HL-60/S4 treated with retinoic acid at 250 ng/mL for 4 days and 3 days (cell line): Measurements from ENCODE around the gene CCDC63.
"Not testable (repeated sequence)": the region's sequence is repeated elsewhere in the genome, so short reads cannot be mapped to it uniquely, and the experiment has no call there.

Source experiments
- in situ Hi-C: fragments of 300-500 bp; cut with MboI; formaldehyde crosslinking; loops from 2 replicates; pipeline ENCODE4 v1.7.0; 2022; ENCODE audit warnings: low sequenced_read_pairs

Gene CCDC63

DNA sequence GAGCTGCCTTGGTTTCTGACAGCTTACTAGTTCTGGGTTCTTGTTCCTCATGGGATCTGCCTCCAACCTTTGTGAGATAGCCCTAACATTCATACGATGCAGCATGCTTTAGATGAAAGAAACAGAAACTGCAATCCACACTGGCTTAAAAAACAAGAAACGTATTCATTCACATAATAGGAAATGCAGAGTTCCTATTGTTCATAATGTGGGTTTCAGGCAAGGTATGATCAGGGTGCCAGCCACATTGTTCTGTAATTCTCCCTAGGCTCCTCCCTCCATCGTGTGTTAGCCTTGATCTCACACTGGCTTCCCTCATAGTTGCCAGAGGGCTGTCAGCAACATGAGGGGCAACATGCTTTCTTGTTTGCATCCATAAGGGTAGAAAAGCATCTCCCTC, 2.7 kb upstream of the CCDC63 start:
- in situ Hi-C loops, result no loop called here

DNA sequence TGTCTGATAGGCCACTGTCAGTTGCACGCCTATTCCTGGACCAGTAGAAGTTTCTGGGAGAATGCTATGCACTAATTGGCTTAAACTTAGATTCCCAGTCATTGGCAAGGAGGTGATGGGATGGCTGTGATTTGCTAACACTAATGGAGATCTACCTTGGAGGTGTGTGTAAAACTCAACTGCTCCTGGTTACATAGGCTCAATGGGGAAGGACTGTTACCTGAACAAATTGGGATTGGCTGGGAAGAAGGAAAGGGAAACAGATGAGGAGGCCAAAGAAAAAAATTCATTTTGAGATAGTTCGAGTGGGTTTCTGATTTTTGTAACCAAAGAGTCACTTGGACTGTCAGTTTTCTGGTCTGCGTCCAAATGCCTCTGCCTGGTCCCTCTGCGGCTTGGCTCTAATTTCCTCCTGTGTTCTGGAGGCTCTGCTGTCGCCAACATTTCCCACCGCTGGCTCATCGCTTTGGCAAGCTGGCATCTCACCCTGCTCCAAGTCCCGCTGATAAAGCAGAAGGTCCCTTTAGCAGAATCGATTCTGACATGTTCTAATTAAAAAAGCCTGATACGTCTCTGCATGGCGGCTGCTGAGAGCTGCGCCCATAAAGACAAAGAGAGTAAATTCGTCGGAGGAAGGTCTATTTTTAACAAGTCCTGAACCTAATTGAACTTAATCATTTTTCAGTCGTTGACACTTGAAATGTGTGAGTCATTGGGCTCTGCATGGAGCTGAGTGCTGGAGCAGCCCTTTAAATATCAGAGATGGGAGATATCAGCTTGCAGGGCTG, 2.0 kb upstream of the CCDC63 start:
- in situ Hi-C loops, result no loop called here

DNA sequence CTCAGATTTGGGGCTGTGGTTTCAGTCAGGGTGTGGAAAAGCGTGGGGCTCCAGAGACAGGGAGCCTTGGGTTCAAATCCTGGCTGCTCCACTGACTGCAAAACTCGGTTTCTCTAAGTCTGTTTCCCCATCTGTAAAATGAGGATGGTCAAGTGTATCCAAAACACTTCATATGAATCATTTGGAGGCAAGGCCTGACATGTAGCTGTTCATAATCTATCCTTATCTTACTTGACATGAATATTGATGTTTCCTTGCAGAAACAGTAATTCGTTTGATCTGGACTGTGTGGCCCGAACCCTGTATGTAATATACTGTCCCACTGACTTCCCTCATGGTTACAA, 1.5 kb upstream of the CCDC63 start:
- in situ Hi-C loops, result no loop called here

DNA sequence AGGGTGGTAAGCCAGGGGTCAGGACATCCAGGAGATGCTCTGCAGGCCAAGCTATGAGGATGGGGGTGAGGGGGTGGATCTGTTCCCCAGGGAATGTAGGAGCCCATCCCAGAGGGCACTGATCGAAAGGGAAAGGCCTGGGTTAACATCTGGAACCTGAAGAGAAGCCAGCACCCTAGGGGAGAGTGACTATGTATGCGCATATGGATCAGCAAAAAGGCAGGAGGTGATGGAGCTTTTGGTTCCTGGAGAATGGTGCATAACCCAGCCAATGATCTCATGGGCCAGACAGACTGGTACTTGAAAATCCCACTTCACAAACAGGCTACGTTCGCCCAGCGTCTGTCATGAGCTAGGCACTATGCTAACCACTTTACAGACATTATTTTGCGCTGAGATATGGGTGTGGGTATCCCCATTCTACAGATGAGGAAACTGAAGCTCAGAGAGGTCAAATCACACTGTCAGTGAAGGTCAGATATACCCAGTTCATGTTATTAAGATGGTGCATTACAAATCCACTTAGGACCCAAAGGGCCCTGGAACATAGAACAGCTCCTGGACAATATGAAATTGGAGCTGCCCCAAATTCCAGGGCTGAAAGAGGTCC, 1.6 kb downstream of the CCDC63 start:
- in situ Hi-C loops, result no loop called here

DNA sequence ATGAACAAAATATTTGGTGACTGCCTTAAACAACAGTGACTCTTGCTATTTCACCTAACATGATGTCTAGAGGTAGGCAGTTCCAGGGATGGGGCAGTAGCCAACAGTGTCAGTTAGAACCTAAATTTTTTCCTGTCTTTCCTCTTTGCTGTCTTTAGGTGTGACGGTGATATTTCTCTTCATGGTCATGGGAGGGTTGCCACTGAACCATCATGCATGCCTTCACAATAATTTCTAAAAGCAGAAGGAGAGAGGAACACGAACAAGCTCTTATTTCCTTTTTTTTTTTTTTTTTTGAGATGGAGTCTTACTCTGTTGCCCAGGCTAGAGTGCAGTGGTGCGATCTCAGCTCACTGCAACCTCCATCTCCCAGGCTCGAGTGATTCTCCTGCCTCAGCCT, 2.4 kb downstream of the CCDC63 start:
- in situ Hi-C loops, result no loop called here

DNA sequence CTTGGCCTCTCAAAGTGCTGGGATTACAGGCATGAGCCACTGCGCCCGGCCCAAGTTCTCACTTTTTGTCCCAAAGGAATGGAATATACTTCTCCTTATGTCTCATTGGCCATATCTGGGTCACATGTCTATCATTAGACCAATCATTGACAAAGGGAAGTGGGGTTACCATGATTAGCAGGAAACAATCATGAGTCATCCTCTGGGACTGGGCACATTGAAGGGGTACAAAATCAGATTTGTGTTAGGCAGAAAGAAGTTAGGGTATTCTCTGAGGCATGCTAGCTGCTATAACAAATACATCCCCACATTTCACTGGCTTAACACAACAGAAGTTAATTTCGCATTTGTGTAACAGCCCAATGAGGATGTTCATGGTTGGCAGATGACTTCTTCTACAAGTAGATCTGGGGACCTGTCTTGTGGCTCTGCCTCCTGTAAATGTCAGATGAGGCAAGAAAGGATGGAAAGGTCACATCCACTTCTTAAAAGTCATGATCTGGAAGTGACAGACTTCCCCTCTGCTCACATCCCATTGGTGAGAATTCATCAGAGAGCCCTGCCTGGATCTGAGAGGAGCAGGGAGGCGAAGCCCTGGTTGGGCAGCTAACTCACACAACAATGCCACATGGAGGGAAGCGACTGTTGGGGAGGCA, 3.1 kb downstream of the CCDC63 start:
- in situ Hi-C loops, result no loop called here

DNA sequence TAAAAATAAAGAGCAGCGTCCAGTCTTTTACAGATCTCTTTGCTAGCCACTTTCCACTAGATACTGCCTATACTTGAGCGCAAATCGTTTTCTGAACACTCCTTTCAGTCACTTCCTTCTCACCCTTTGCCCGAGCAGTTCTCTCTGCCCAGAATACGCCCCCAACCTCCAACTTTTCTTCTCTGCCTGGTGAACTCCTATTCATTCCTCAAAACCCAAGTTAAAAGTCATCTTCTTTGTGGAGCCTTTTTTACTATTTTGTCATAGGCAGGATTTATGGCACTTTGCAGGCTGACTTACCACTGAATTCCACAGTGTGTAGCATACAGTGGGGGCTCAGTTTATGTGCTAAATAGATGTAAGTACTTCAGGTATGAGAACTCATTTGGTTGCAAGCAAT, 4.0 kb downstream of the CCDC63 start:
- in situ Hi-C loops, result no loop called here

DNA sequence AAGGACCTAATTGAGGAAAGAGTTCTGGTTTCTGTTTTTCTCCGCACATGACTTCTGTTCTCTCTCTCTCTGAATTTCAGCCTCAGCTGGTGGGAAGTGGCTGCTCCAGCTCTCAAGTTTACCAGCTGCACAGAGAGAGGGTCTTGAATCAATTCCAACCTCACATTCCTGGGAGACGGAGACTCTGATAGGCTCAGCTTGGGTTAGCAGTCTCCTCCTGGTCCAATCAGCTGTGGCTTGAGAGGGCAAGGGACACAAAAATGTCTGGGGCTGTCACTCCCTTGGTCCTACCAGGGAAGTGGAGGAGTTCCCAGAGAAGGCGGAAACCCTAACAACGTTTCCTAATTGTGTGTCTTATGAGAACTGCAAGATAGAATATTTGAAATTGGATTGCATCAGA, 7.0 kb downstream of the CCDC63 start:
- in situ Hi-C loops, result no loop called here

DNA sequence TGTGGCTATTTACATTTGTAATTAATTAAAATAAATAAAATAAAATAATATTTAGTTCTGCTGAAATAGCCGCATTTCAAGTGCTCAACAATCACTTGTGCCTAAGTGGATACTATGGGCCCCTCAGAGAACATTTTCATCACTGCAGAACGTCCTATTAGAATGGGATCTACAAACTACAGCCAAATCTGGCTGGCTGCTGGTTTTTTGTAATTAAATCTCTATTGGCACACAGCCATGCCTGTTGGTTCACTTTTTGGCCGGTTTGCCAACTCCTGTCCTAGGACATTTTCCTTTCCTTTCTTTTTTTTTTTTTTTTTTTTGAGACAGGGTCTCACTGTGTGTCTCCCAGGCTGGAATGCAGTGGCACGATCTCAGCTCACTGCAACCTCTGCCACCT, 9.8 kb downstream of the CCDC63 start:
- in situ Hi-C loops, result no loop called here

DNA sequence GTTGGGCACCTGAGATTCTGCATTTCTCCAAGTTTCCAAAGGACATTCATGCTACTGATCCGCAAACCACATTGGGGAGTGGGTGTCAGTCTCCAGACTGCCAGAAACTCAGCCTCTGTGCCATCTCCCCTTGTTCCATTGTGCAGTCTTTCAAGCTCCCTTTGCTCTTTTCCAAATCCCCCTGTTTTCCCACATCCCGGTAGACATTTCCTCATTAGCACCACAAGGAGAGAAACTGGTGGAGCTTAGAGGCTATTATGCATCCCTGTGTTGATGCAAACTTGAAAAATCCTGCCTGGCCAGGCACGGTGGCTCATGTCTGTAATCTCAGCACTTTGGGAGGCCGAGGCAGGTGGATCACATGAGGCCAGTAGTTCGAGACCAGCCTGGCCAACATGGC, 10.7 kb downstream of the CCDC63 start:
- in situ Hi-C loops, result no loop called here

DNA sequence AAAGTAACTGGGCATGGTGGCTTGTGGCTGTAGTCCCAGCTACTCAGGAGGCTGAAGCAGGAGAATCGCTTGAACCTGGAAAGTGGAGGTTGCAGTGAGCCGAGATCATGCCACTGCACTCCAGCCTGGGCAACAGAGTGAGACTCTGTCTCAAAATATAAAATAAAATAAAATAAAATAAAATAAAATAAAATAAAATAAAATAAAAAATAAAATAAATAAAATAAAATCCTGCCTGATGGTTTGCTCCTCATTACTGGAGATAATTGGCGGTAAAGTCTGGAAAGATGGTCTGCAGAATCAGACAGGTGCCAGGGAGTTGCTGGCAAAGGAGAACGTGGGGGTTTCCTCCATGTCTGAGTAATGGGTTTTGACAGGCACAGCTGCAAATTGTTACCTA, 11.2 kb downstream of the CCDC63 start:
- in situ Hi-C loops, result not testable (repeated sequence)

DNA sequence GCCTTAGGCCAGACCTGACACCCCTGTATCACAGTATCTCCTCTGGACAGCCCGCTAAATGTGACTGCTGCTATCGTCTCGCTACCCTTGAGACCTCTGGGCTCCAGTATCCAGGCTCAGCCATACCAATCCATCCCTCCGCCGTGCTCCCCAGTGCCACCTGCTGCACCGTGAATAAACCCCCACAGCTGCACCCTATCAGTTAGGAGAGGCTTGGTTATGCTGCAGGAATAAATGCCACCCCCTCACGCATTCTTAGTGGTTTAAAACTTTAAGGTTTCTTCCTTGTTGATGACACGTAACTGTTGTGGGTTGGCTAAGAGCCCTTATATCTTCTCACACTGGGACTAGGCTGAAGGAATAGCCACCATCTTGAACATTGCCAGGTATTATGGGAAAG, 12.1 kb downstream of the CCDC63 start:
- in situ Hi-C loops, result no loop called here

DNA sequence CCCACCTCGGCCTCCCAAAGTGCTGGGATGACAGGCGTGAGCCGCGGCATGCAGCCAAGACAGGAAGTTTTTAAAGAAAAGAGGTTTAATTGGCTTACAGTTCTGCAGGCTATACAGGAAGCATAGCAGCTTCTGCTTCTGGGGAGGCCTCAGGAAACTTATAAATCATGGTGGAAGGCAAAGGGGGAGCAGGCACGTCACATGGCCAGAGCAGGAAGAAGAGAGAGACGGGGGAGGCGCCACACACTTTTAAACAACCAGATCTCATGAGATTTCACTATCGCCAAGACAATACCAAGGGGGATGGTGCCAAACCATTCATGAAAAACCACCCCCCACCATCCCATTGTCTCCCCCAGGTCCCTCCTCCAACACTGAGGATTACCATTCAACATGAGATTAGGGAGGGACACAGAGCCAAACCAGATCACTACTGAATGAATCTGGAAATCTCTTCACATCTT, 14.1 kb downstream of the CCDC63 start:
- in situ Hi-C loops, result no loop called here

DNA sequence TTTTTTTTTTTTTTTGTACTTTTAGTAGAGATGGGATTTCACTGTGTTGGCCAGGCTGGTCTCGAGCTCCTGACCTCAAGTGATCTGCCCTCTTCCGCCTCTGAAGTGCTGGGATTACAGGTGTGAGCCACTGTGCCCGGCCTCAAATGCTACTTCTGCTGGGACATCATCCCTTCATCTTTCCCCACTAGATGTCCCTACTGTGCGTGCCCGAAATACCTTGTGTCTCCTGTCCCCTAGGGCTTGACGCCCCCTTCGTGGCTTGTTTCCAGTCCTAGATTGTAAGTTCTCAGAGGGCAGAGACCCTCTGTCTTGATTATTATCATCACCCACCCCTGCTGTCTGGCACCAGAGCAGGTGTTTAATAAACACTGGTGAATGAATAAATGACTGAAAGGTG, 14.9 kb downstream of the CCDC63 start:
- in situ Hi-C loops, result no loop called here

DNA sequence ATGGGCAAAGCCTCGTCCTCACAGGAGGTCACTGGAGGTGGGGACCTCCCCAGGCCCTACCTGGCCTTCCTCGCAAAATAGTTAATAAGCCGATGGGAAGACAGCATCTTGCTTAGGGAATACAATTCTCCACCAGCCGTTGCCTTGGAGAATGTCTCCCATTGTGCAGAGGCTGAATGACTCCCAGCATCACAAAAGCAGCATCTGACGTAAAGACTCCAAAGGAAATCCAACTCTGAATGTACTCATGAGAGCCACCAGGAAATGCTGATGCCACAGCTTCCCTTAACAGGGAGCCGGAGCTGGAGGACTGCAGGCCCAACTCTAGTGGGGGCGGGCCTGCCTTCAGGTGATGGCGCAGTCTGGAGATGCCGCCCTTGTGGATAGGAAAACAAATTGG, 15.5 kb downstream of the CCDC63 start:
- in situ Hi-C loops, result no loop called here

DNA sequence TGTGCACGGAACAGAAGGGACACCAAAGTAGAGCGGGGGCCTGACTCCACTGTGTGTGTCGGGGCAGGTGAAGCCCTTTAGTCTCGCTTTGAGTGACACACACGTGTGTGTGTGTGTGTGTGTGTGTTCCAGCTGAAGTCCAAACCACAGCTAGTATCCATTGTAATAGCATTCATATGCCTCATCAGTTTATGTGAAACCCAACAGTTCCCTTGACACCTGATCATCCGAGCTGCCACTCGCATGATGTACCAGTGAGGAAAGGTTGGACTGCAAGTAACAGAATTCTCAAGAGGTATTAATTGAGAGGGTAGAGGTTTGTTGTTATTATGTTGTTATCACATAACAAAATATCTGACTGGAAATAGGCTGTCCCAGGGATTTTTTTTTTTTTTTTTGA, 16.4 kb downstream of the CCDC63 start:
- in situ Hi-C loops, result no loop called here

DNA sequence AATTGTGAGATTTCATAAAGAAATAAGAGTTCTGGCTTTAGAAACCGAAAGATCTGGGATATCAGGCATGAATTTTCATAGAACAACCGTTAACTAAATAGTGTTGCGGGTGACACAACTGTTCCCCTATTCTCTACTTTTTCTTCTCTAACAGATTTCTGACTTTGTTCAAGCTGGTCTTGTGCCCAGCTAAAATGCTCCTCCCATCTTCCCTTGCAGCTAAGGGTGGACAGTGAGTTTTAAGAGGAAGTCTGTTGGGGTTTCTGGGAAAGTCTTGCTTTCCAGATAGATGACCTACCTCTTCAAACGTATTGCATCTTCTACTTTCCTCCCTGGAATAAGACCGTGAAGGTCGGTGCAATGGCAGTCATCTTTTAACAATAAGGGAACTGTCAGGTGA, 18.7 kb downstream of the CCDC63 start:
- in situ Hi-C loops, result no loop called here

DNA sequence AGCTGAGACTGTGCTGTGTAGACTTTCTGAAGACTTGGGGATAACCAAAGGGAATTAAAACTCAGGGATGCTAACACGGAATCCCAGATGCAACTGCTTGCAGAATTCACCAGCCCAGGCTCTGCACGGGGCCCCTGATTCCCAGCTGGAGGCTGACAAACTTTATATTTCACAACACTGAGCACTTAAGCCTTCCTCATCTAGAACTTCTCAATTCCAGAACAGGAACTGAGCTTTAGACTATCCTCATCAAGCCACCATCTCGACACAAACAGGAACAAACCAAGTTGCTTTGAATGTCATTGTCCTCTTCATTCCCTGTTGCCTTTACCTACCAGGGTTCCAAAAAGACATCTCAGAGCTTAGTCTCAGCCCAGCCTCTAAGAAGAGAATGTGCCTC, 22.2 kb downstream of the CCDC63 start:
- in situ Hi-C loops, result no loop called here

DNA sequence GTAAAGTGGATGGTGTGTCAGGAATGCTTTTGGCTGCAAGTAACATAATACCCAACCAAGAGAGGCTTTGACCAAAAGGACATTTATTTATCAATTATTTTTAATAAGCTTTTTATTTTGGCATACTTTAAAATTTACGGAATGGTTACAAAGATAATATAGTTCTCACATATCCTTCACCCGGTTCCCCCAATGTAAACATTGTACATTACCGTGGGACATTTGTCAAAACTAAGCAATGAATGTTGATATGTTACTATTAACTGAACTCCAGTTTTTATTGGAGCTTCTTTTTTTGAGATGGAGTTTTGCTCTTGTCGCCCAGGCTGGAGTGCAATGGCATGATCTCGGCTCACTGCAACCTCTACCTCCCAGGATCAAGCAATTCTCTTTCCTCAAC, 23.0 kb downstream of the CCDC63 start:
- in situ Hi-C loops, result no loop called here

DNA sequence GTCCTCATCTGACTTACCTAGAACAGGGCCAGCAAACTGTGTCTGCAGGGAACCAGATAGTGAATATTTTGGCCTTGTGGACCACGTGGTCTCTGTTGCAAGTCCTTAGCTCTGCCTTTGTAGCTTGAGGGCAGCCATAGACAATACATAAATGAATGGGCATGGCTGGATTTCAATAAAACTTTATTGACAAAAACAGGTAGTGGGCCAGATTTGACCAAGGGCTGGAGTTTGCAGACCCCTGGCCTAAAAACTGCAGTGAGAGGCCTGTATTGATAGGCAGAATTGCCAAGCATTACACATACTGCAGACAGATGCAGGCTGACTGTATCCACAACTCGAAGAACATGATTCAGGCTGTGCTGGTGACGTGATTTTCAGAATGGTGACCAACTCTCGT, 25.3 kb downstream of the CCDC63 start:
- in situ Hi-C loops, result no loop called here

DNA sequence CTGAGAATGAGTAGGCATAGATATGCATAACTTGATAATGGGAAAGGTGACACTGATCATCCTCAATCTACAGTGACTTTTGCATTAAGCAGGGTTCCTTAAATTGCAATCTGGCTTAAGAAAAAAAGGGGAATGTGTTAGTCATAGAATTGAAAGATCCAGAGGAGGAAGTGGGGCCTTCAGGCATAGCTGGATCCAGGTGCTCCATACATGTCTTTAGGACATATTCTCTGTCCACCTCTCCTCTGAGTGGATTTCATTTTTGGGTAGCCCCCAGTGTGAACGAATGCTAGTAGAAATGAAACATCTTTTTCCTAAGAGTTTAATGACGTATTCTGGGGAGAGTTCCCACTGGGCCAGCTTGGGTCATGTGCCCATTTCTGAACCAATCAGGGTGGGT, 27.6 kb downstream of the CCDC63 start:
- in situ Hi-C loops, result no loop called here

DNA sequence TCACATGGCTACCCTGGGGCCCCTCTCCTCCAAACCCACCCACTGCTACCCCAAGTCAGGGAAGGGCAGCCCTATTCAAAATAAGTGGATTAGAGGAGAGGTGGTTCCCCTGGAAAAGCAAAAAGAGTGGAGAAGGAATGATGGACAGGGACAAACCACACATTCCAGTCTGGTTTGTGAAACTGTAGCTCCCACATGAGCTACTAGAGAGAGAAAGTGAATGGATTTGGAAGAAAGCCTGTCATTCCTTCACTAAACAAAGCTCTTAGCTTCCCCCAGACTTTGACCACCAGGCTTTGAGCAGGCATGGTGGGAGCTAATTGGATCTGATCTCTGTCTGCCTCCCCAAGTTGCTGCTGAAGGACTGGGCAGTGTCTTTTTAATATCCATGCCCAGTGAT, 28.0 kb downstream of the CCDC63 start:
- in situ Hi-C loops, result no loop called here
